ENCODE measurements around the gene TMEM245. TPM values are rescaled to one million over a fixed set of nuclear protein-coding genes. Genes with fewer than 3 reads are reported as not detected.

The TMEM245 gene
- total RNA-seq, 1 donor from 2014 or later = 67.3 TPM

GRCh38 chr9:109035684-109036423, 83.9 kb downstream of the TMEM245 start:
- DNase-seq (ENCODE audit: low spot score in 2 of 2) = no peak
- no peak for FAIRE-seq

DNA sequence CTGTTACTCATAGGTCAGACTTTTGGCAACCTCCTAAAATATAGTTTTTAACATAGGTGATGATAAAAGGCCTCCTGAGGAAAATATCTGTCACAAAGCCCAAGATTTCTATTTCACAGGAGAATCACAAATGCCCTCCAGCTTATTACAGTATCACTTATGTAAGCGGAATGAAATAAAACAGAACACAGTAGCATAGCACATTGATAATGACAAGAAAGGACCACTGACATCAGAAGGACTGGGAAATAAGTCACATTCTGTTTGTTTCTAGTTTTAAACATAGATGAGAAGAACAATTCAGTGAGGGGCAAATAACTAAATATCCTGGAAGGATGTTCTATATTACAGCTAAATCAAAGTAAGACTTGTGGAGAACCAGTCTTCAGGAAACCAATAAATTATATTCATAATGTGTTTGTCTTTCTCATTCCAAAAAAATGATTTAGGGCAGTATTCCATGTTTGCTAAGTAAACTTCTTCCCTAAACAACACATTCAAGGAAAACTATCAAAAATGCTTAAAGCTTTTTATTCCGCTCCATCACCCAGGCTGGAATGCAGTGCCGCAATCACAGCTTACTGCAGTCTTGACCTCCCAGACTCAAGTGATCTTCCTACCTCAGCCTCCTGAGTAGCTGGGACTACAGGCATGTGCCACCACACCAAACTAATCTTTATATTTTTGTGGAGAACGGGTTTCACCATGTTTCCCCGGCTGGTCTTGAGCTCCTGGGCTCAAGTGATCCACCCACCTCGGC, 85.6 kb downstream of the TMEM245 start:
- DNase-seq (ENCODE audit: low spot score in 2 of 2) (no peak), FAIRE-seq (no peak)

GRCh38 chr9:109031241-109031640, 88.5 kb downstream of the TMEM245 start:
- FAIRE-seq = no peak
- no peak for DNase-seq (ENCODE audit: low spot score in 2 of 2)

DNA sequence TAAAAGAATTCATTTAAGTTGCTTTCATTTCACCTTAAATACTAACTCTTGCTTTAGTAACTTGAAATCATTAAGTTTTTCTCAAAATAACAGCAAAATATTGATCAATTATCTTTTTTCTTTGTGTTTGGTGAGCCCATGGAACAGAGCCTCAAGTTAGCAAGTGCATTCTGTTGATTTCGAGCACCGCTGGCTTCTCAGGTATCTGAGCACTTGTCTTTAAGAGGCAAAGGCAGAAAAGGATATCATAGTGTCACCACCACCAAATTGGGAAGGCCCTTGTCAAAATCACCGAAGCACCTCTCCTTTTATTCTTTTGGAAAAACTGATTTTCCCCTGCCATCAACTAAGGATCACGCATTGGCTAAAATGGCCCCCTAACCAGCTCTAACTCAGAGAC, 89.3 kb downstream of the TMEM245 start:
- DNase-seq (ENCODE audit: low spot score in 2 of 2) (no peak), FAIRE-seq (no peak)

DNA sequence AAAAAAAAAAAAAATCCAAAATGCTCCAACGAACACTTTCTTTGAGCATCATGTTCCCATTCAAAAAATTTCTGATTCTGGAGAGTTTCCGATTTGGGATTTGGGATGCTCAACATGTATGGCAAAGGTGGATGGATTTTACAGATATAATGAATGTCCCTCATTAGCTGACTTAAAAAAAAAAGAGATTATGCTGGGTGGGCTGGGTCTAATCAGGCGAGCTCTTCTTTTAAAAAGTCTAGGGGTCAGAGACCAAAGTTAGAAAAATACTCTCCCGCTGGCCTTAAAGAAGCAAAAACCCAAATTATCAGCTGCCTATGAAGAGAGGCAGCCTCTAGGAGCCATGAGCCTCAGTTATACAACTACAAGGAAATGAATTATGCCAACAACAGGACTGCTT, 91.3 kb downstream of the TMEM245 start:
- no peak for FAIRE-seq

DNA sequence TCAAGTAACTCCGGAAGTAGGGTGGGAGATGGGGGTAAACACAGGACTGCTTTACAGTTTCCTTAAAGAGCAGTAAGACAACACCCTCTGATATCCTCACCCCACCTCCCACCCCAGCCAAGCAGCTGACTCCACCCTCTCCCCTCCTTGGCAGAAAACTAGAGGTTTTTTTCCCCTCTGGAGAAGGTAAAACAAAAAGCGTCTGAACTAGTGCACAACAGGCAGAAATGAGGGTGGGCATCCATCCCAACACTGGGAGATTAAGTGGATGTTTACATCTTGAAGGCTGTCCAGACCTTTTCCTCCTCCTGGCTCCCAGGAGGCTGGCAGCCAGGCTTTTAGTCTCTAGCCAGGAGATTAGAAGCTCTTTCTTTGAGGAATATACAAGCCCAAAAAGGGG, 92.6 kb downstream of the TMEM245 start:
- no peak for DNase-seq (ENCODE audit: low spot score in 2 of 2)
- no peak for FAIRE-seq

More for the DNA sequence above, 91.3 kb downstream of the TMEM245 start:
- no peak for DNase-seq (ENCODE audit: low spot score in 2 of 2)

- no peak for FAIRE-seq
- DNase-seq (ENCODE audit: low spot score in 2 of 2) = no peak
These were observed 93.4 kb downstream of the TMEM245 start for GRCh38 chr9:109026306-109026705.

DNA sequence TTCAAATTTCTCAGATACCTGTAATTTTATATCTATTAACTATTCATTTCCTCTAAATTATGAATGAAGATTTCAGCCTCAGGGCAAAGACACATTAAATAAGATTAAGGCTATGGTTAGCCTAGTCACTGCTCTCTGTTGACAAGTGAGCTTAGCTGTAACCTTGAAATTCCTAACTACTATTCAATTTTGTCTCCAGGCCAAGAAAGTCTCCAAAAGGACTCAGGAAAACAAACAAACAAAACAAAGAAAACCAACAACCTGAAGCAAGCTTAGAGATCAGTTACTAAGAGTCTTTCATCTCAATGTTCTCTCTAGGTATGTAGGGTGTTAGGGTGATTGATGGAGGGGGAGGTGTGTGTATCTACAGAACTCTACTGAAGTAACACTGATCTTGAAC, 96.9 kb downstream of the TMEM245 start:
- DNase-seq (ENCODE audit: low spot score in 2 of 2) = no peak
- FAIRE-seq = no peak

DNA sequence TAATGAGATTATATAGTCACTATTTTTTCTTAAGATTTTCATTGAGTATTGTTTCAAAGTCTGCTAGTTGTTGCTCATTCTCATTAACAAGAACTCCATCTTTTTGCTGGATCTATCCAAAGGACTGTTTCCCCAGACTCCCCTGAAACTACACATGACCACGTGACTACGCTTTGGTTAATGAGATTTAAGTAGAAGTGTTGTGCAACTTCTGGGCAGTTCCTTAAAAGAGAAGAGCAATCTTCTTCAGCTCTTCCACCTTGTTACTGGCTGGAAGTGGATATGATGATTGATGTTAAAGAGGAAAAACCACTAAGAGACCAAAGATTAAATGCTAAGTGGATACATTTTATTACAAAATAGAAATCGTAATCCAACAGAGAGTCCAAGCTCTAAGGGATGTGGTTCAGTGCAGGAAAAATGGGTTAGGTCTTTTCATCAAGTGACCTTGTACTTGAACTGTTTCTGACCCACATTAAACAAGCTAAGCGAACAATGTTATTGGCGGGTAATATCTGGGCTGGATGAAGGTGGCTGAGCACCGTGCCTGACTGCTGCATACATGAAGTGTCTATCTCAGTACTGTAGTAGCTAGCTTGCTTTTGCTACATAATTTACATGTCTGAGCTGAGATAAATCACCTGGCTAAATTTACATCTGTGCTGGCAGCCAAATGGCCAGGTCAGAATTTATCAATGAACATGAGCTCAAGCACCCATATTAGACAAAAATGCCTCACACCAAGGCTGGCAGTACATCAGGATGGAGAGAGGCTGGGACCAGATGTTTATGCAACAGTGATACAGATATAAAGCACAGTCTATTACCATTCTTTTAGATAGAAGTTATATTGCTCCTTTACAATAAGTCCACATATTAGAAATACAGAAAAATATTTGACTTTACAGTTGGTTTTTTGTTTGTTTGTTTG, 98.9 kb downstream of the TMEM245 start:
- no peak for FAIRE-seq
- no peak for DNase-seq (ENCODE audit: low spot score in 2 of 2)

DNA sequence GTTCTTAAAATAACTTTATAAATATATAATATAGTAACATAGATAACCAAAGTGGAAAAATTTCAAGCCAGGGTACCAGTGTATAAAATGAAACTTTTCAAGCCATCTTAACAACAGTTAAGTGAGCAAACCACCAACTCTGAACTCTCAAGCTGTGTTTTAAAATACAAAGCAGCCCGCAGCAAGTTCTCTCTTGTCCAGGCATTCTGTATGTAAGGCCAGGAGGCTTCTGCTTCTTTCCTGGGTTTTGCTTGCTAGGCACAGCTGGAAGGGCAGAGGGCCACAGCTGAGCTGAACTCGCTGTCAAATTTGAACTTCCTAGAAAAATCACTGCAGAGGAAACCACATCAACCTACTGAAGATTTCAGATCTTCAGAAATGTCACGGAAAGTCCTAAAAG, 99.6 kb downstream of the TMEM245 start:
- FAIRE-seq (no peak), DNase-seq (ENCODE audit: low spot score in 2 of 2) (no peak)

DNA sequence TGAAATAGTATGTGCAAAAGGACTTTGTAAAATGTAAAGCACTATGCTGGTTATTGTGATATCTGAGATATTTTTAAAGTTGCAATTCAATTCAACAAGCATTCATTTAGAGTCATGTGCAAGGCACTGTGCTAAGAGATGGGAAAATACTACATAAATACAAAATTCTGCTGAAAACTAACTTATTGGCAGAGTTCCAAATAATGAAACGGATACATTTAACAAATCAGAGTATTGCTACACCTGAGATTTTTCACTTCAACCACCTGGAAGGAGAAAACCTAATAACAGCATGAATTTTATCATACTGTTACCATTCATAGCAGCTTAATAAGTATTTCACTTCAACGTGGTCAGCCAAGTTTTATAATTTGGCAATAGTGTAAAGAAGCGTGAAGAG, 100.3 kb downstream of the TMEM245 start:
- DNase-seq (ENCODE audit: low spot score in 2 of 2) = no peak
- FAIRE-seq = no peak

DNA sequence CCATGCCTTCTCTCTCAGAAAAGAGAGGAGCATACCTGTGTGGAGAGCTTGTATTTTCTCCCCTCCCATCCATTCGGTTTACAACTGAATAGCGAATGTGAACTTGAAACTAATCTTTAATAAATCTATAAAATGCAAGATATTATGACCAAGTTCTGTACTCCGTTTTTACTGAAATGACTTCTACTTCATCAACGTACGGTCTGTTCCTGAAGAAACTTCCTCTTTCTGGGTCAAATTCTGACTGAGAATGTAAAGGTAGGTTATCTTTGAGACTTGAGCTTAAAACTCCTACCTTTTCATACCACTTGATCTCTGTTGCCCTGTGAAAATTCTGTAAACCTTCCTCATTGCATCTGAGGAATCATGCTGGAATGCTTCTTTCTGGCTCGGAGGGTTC, 102.3 kb downstream of the TMEM245 start:
- DNase-seq (ENCODE audit: low spot score in 2 of 2) = no peak
- FAIRE-seq = no peak

DNA sequence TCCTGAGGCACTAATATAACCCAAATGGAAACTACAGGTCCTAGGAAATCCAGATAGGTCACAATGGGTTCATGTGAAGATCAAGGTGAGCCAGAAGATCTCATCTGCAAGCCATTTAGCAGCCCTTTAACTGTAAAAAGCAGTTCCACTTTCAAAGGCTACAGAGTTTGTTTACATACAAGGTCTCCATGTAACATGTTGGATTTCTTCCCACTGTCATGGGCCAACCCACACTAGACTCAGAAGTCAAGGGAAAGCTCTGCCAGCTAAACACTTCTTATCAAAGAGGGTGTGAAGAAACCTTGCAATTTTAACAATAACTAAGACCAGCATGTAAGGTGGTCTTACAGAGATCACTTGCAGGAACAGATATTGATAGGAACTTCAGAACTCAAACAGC, 102.7 kb downstream of the TMEM245 start:
- FAIRE-seq = no peak
- no peak for DNase-seq (ENCODE audit: low spot score in 2 of 2)

DNA sequence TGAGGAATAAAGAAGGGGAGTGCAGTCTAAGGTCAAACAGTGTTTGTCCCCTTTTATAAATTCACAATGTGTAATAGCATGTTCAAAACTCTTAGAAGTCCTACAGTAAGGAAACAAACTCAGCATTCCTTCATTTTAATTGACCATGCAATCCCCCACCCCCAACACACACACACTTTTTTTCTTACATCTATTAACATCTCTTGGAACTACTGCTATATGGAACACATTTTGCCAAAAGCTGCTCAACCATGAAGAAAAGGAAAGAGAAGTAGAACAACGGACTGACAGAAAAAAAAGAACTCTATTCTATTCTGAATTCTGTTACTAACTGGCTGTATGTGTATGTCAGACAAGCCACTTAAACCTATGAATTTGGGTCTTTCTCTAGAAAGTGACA, 103.6 kb downstream of the TMEM245 start:
- no peak for FAIRE-seq
- DNase-seq (ENCODE audit: low spot score in 2 of 2) = no peak

- FAIRE-seq (no peak), DNase-seq (ENCODE audit: low spot score in 2 of 2) (no peak)
These were observed 105.0 kb downstream of the TMEM245 start for GRCh38 chr9:109014608-109015280.

- no peak for DNase-seq (ENCODE audit: low spot score in 2 of 2)
- FAIRE-seq = no peak
These were observed 105.8 kb downstream of the TMEM245 start for GRCh38 chr9:109013679-109014607.

DNA sequence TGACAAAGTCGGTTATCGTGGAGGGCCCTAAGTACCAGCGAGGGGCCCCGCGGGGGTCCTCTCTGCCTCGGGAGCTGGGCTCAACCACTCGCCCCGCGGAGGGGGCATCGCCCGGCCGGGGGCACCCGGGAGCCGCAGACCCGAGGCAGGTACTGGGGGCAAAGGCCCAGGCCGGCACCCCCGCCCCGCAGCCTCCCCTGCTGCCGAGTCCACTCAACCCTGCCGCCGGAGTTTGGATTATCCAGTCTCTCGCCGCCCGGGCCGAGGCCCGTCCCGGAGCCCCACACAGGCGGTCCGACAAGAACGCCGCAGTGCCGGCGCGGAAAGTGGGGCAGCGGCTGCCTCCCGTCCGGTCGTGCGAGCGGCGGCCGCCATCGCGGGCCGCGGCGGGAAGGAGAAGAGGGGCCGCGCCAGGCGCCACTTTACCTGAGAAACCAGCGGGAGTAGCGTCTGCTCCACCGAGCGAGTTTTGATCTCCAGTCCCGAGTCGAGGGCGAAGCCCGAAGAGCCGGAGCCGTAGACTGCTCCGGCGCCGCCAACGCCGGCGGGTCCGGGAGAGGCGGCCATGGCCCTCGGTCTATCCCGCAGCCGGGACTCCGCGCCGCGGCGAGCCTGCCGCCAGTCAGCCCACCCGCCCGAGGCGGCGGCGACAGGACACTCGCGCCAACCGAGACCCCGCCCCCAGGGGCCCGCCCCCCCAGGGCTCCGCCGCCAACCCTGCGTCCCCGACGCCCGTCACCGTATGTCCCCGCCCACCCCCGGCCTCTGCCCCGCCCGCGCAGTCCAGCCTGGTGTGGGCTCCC, 106.7 kb downstream of the TMEM245 start, which contains the start of gene CTNNAL1:
CTNNAL1 (minus strand) TSS at position 624 of the 803 bp plus-strand sequence; CDS start at position 567, 57 bp downstream.
- FAIRE-seq (no peak), DNase-seq (ENCODE audit: low spot score in 2 of 2) (peak; percentile 90 to 93)
